ENCODE data around the gene TBC1D22A.

TBC1D22A gene

DNA sequence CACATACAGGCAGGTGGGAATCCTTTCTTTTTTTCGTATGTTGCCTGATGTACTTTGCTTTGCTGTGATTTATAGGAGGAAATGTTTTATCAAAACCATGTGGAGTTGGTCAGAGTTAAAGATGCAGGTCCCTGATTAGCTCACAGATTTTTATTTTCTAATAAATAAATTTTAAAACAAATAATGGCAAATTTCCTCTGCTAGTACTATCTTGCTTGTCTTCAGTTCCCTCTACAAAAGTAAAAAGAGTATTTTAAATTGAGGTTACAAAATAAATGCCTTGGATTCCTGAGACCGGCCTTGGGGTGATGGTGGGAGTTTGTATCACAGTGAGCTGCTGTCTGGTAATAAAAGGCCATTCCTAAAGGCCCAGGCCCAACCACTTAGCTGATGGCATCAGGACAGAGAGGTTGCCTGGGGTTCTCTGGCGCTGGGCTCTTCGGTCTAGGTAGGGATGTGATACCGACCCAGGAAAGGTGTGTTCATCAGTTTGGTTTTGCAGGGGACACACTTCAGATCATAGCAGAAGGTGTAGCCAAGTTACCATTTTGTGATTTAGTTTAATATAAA lies 129.0 kb downstream of the TBC1D22A start:
- no peak for DNase-seq

- DNase-seq, result no peak
Measured at GRCh38 chr22:46892866-46893265, 130.4 kb downstream of the TBC1D22A start.

- no peak for DNase-seq
Measured at GRCh38 chr22:46893281-46894020, 131.0 kb downstream of the TBC1D22A start.

DNA sequence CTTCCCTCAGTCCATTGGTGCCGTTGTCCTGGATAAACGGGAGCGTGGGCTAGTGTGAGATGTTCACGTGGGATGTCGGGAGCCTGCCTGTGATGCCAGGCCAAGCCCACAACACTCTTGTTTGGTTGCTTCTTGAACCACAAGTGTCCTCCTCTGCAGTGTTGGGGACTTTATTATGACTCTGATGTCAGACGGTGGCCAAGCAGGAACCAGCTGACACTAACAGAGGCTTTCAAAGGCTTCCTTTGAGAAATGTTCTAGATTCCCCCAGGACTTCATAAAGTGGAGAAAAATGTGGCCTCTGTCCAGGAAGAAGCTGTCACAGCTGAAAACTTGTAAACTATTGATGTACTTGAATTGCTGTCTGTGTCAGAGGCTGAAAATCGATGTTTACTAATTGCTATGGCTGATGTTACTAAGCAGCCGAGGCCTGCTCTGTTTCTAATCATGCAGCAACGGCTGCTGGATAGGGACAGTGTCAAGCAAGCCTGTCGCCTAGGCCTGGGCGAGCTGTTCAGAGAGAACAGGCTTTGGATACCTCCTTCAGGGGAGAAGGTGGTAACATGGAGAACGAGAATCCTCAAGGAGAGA lies 131.7 kb downstream of the TBC1D22A start:
- no peak for DNase-seq

GRCh38 chr22:46894851-46895640 lies 132.6 kb downstream of the TBC1D22A start:
- DNase-seq, result no peak

- no peak for DNase-seq
Measured at GRCh38 chr22:46895753-46896152, 133.3 kb downstream of the TBC1D22A start.

DNA sequence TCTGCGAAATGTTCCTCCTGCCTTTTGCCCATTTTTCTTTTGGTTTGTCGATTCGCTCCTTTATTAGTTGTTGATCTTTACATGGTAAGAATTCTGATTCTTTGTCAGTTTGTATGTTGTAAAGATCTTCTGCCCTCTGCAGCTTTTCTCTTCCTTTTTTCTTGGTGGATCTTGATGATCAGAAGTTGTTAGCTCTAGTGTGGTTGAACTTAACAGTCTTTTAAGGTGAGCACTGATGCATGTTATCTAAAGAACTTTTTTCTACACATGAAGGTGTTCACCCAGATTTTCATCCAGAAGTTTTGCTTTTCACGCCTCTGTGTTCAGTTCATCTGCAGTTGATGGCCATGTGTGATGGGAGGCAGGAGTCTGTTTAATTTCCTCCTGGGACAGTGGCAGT lies 133.7 kb downstream of the TBC1D22A start:
- no peak for DNase-seq

DNA sequence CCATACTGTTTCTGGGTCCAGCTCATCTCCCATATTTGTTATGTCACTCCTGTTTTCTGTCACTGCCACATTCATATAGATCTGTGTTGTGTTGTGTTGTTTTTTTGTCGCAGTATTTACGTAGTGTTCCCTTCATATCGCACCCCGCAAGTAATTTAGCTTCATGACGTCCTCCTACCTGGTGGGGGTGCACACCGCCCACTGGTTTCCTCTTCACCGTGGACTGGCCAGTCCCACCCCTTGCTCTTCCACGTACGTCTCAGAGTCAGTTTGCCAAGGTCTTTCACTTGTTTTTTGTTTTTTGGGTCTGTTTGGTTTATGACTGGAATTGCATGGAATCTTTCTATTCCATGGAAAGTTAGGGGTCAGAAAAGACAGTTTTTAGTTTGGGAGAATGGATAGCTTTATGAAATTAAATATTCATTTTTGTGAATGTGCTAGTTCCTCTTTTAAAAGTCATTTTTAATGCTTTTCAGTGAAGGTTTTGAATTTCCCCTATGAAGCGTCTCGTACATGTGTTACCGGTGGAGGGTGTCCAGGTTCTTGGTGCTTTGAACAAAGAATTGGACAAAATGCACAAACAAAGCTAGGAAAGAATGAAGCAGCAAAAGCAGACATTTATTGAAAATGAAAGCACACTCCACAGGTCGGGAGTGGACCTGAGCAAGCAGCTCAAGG lies 134.3 kb downstream of the TBC1D22A start:
- no peak for DNase-seq

GRCh38 chr22:46897246-46897623 lies 134.8 kb downstream of the TBC1D22A start:
- no peak for DNase-seq

- no peak for DNase-seq
Measured at GRCh38 chr22:46900549-46900948, 138.1 kb downstream of the TBC1D22A start.

DNA sequence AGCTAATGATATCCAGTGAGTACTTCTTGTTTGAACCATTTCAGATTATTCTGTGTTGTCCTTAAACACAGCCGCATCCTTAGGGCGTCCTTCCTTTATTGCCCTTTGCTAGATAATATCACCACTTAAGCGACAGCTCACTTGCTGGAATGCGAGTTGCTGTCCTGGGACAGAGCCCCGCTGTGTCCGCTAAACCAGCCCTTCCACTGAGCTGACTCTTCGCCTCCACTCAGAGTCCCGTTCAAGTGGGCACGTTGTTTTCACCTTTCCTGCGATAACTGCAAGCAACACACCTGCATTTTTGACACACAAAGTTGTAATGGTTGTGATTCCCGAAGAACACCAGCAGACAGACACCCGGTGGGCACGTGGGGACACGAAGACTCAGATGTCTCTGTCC lies 140.0 kb downstream of the TBC1D22A start:
- DNase-seq, result no peak

GRCh38 chr22:46902998-46903916 lies 140.8 kb downstream of the TBC1D22A start:
- DNase-seq, result no peak

GRCh38 chr22:46905415-46905814 lies 143.0 kb downstream of the TBC1D22A start:
- DNase-seq, result no peak

DNA sequence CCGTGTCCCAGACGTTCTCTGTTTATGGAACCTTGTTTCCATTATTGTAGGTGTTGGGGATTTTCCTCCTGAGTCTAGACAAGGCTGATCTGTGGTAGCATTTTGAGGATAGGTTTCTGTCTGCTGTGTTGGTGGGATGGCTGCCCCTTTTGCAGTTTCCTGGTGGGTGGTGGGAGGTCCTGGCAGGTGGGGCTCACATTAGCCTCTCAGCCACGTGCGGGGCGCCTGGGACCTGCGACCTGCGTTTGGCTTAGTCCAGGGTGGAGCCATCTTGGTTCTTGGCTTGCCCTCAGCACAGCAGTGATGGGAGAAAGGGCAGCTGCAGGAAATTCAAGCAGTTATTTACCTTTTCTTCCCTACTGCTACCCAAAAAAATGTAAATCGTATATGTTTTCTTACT lies 143.4 kb downstream of the TBC1D22A start:
- no peak for DNase-seq

DNA sequence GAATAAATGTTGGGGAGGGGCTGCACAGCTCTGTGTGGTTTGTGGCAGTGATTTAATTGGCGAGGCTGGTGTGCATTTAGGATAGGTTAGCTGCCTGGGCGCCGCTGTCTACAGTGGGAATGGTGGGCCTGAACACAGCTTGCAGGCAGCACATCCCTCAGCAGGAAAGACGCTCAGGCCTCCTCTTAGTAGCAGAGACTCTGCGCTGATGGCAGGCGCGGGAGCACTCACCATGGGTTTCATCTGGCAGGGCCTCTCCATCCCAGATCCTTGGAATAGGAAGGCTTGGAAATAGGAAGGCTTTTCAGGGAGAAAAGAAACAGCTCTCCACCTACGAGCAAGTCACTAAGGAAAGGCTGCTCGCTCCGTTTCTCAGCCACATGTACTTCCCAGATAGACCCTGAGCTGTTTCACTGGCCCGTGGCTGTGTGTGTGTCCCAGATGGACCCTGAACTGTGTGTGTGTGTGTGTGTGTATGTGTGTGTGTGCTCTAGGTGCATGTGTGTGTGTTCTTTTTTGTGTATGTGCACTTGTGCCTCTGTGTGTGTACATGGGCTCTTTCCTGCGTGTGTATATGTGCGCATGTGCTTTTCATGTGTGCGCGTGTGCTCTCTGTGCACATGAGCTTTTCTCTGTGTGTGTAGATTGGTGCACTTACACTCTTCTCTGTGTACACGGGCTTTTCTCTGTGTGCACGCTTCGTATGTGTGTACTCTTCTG lies 144.0 kb downstream of the TBC1D22A start:
- no peak for DNase-seq

GRCh38 chr22:46907241-46908215 lies 145.1 kb downstream of the TBC1D22A start:
- no peak for DNase-seq

- DNase-seq, result no peak
Measured at GRCh38 chr22:46908641-46909107, 146.2 kb downstream of the TBC1D22A start.

- DNase-seq, result no peak
Measured at GRCh38 chr22:46909237-46910030, 147.0 kb downstream of the TBC1D22A start.

GRCh38 chr22:46910624-46911023 lies 148.2 kb downstream of the TBC1D22A start:
- no peak for DNase-seq

Measured in T-helper 2 cell (primary cell).